Measurements from ENCODE around the gene SCNN1A.

GRCh38 chr12:6407236-6407954 lies 32.0 kb upstream of the SCNN1A start:
- no peak for TF ChIP-seq CTCF (IDR thresholded peaks at IDR 0.05)
- TF ChIP-seq TCF7L2 (IDR thresholded peaks at IDR 0.05; ENCODE audit: low read depth, low read length): no peak
- no peak for TF ChIP-seq SIN3A (IDR thresholded peaks at IDR 0.05; ENCODE audit: borderline replicate concordance, insufficient read depth, low read depth, low read length)
- no peak for TF ChIP-seq POLR2AphosphoS5 (IDR thresholded peaks at IDR 0.05; ENCODE audit: low read depth, low read length)
- TF ChIP-seq REST (IDR thresholded peaks at IDR 0.05; ENCODE audit: insufficient read depth in 1 of 2, low read depth in 2 of 2, low read length in 1 of 2): no peak
